HEK293 (cell line): ENCODE data around the gene PACSIN2.

Experiments
- CTCF ChIA-PET: fragments of 350-600 bp; formaldehyde crosslinking; extraction: SDS; loops from one replicate; lab custom pipeline; 2021; ENCODE audit warnings: antibody characterized with exemption; lab: Yijun Ruan, JAX
- POLR2A ChIA-PET: fragments of 300-600 bp; formaldehyde crosslinking; extraction: SDS; loops from one replicate; lab custom pipeline; 2020; ENCODE audit warnings: antibody characterized with exemption, inconsistent platforms; lab: Yijun Ruan, JAX
- H3K27ac ChIP-seq: fragments of 200-500 bp; sonication (Bioruptor generic); 2 replicates; pipeline ENCODE4 v1.5.1; 2014; ENCODE audit warnings: low read depth, low read length, control low read depth, inconsistent platforms; ENCODE audit errors: extremely low read depth
- H3K36me3 ChIP-seq, 2 experiments: fragments of 200-500 bp in 1 of 2; sonication (Bioruptor generic) in 1 of 2; 1 replicate in 1 of 2; 2 replicates in 1 of 2; pipeline ENCODE4 v1.5.1; 2014 to 2017; ENCODE audit warnings: inconsistent platforms in 2 of 2, low read length in 2 of 2; ENCODE audit not compliant: control insufficient read depth in 2 of 2, insufficient read depth in 1 of 2
- H3K4me1 ChIP-seq: fragments of 200-500 bp; sonication (Bioruptor generic); 2 replicates; pipeline ENCODE4 v1.5.1; 2014; ENCODE audit warnings: mild to moderate bottlenecking, low read length, inconsistent platforms; ENCODE audit not compliant: control insufficient read depth, insufficient read depth
- H3K4me3 ChIP-seq: 2 replicates; pipeline ENCODE4 v1.5.1; 2011; ENCODE audit warnings: low read depth, mild to moderate bottlenecking, control low read depth, low read length, moderate library complexity
- H3K9me3 ChIP-seq: fragments of 200-500 bp; sonication (Bioruptor generic); 2 replicates; pipeline ENCODE4 v1.5.1; 2014; ENCODE audit warnings: low read depth, low read length, inconsistent platforms; ENCODE audit not compliant: control insufficient read depth, insufficient read depth
- FEZF1 ChIP-seq: fragments of 450-650 bp; formaldehyde crosslinking; IDR thresholded peaks from 2 replicates; pipeline ENCODE4 v1.5.1; 2016; ENCODE audit warnings: missing biosample characterization, missing genetic modification characterization
- OSR2 ChIP-seq: fragments of 450-650 bp; formaldehyde crosslinking; IDR thresholded peaks from 2 replicates; pipeline ENCODE4 v1.5.1; 2016; ENCODE audit warnings: missing biosample characterization, missing genetic modification characterization
- PRDM10 ChIP-seq: fragments of 450-650 bp; formaldehyde crosslinking; IDR thresholded peaks from 2 replicates; pipeline ENCODE4 v1.5.1; 2016; ENCODE audit warnings: missing biosample characterization, missing genetic modification characterization
- PRDM6 ChIP-seq: fragments of 450-650 bp; formaldehyde crosslinking; IDR thresholded peaks from 2 replicates; pipeline ENCODE4 v1.5.1; 2017; ENCODE audit warnings: missing biosample characterization, missing genetic modification characterization
- SALL2 ChIP-seq: fragments of 450-650 bp; formaldehyde crosslinking; IDR thresholded peaks from 2 replicates; pipeline ENCODE4 v1.5.0; 2017; ENCODE audit warnings: missing biosample characterization, mild to moderate bottlenecking, missing genetic modification characterization, borderline replicate concordance
- SP2 ChIP-seq: fragments of 450-650 bp; formaldehyde crosslinking; IDR thresholded peaks from 2 replicates; pipeline ENCODE4 v1.5.1; 2016; ENCODE audit warnings: missing biosample characterization, missing genetic modification characterization
- SP7 ChIP-seq: fragments of 450-650 bp; formaldehyde crosslinking; IDR thresholded peaks from 2 replicates; pipeline ENCODE4 v1.5.1; 2016; ENCODE audit warnings: missing biosample characterization, missing genetic modification characterization
- WT1 ChIP-seq: fragments of 450-650 bp; formaldehyde crosslinking; IDR thresholded peaks from 2 replicates; pipeline ENCODE4 v1.5.1; 2016; ENCODE audit warnings: missing biosample characterization, missing genetic modification characterization
- ZBTB11 ChIP-seq: fragments of 450-650 bp; formaldehyde crosslinking; conservative IDR thresholded peaks from 2 replicates; pipeline ENCODE4 v1.5.1; 2016; ENCODE audit warnings: low read depth, missing biosample characterization, missing genetic modification characterization
- ZBTB20 ChIP-seq: fragments of 450-650 bp; formaldehyde crosslinking; IDR thresholded peaks from 2 replicates; pipeline ENCODE4 v1.5.1; 2016; ENCODE audit warnings: missing biosample characterization, missing genetic modification characterization
- ZBTB8A ChIP-seq: fragments of 450-650 bp; formaldehyde crosslinking; IDR thresholded peaks from 2 replicates; pipeline ENCODE4 v1.5.1; 2016; ENCODE audit warnings: missing biosample characterization, missing genetic modification characterization
- ZEB2 ChIP-seq: fragments of 450-650 bp; formaldehyde crosslinking; IDR thresholded peaks from 2 replicates; pipeline ENCODE4 v1.5.1; 2016; ENCODE audit warnings: missing biosample characterization, missing genetic modification characterization
- ZIC2 ChIP-seq: fragments of 450-650 bp; formaldehyde crosslinking; IDR thresholded peaks from 2 replicates; pipeline ENCODE4 v1.5.1; 2016; ENCODE audit warnings: missing biosample characterization, missing genetic modification characterization
- ZNF184 ChIP-seq: fragments of 450-650 bp; IDR thresholded peaks from 2 replicates; pipeline ENCODE4 v1.5.1; 2018; ENCODE audit warnings: missing biosample characterization, mild to moderate bottlenecking, missing genetic modification characterization
- ZNF292 ChIP-seq: fragments of 450-650 bp; formaldehyde crosslinking; IDR thresholded peaks from 2 replicates; pipeline ENCODE4 v1.5.1; 2016; ENCODE audit warnings: low read depth, missing biosample characterization, missing genetic modification characterization, borderline replicate concordance
- ZNF398 ChIP-seq: fragments of 450-650 bp; formaldehyde crosslinking; IDR thresholded peaks from 2 replicates; pipeline ENCODE4 v1.5.1; 2017; ENCODE audit warnings: missing biosample characterization, missing genetic modification characterization
- ZNF426 ChIP-seq: fragments of 450-650 bp; formaldehyde crosslinking; IDR thresholded peaks from 2 replicates; pipeline ENCODE4 v1.5.1; 2017; ENCODE audit warnings: missing biosample characterization, missing genetic modification characterization, mild to moderate bottlenecking, inconsistent platforms, moderate library complexity
- ZNF621 ChIP-seq: fragments of 450-650 bp; formaldehyde crosslinking; IDR thresholded peaks from 2 replicates; pipeline ENCODE4 v1.5.1; 2017; ENCODE audit warnings: missing biosample characterization, missing genetic modification characterization
- ZNF629 ChIP-seq: fragments of 450-650 bp; formaldehyde crosslinking; IDR thresholded peaks from 2 replicates; pipeline ENCODE4 v1.5.1; 2017; ENCODE audit warnings: missing biosample characterization, missing genetic modification characterization
- ZNF645 ChIP-seq: fragments of 450-650 bp; formaldehyde crosslinking; IDR thresholded peaks from 2 replicates; pipeline ENCODE4; 2016; ENCODE audit warnings: missing biosample characterization, missing genetic modification characterization
- ZNF664 ChIP-seq: fragments of 450-650 bp; formaldehyde crosslinking; IDR thresholded peaks from 2 replicates; pipeline ENCODE4 v1.5.1; 2016; ENCODE audit warnings: missing biosample characterization, missing genetic modification characterization
- ZNF692 ChIP-seq: fragments of 450-650 bp; formaldehyde crosslinking; IDR thresholded peaks from 2 replicates; pipeline ENCODE4 v1.5.1; 2016; ENCODE audit warnings: missing biosample characterization, missing genetic modification characterization
- ZNF76 ChIP-seq: fragments of 450-650 bp; formaldehyde crosslinking; IDR thresholded peaks from 2 replicates; pipeline ENCODE4; 2016; ENCODE audit warnings: low read depth, missing biosample characterization, missing genetic modification characterization, borderline replicate concordance

PACSIN2 gene

GRCh38 chr22:43005106-43005505 lies 9.8 kb downstream of the PACSIN2 start (continued):
- TF ChIP-seq ZBTB11 (no peak), SALL2 (no peak), ZNF426 (no peak), ZNF76 (no peak), WT1 (no peak)
- TF ChIP-seq, all 188 proteins: peak for 0

- TF ChIP-seq ZNF398 (tag by site-specific recombination) (no peak), FEZF1 (tag by site-specific recombination) (peak; percentile 41; the same call in 1 of the 2 replicates), ZBTB20 (tag by site-specific recombination) (no peak), ZEB2 (no peak), SP2 (tag by site-specific recombination) (0 out of 2 replicates have a peak, but pooled peaks have one; percentile 27), ZNF292 (tag by site-specific recombination) (no peak), SP7 (tag by site-specific recombination) (peak; percentile 72), ZNF664 (tag by site-specific recombination) (0 out of 2 replicates have a peak, but pooled peaks have one; percentile 25), ZBTB8A (tag by site-specific recombination) (0 out of 2 replicates have a peak, but pooled peaks have one; percentile 26), ZNF645 (tag by site-specific recombination) (no peak), PRDM10 (0 out of 2 replicates have a peak, but pooled peaks have one; percentile 19), ZNF184 (tag by site-specific recombination) (no peak; the same call in 1 of the 2 replicates), PRDM6 (tag by site-specific recombination) (peak; percentile 51; the same call in 1 of the 2 replicates), ZNF629 (peak; percentile 24; the same call in 1 of the 2 replicates), OSR2 (tag by site-specific recombination) (peak; percentile 76), ZIC2 (tag by site-specific recombination) (peak; percentile 60), ZNF621 (tag by site-specific recombination) (no peak), ZNF692 (tag by site-specific recombination) (0 out of 2 replicates have a peak, but pooled peaks have one; percentile 16)
- no peak overlapping the region for H3K27ac ChIP-seq
- ChIA-PET POLR2A (interaction anchor here (1.1 to 9.9 kb wide), 2 partner anchors 10 to 14 kb away, joined by 4 to 67 read pairs; partner anchors contain the start of gene PACSIN2), CTCF (interaction anchor here (0.8 to 1.6 kb wide), 6 partner anchors 11 to 331 kb away, joined by 3 to 5 read pairs (median 3); partner anchors contain the start of gene PACSIN2)
- H3K4me3 ChIP-seq: no peak overlapping the region
- H3K36me3 ChIP-seq: no peaks in the 10 kb centered on the region
- no peaks in the 10 kb centered on the region for H3K9me3 ChIP-seq
- H3K4me1 ChIP-seq: peaks cover 27% of the 10 kb centered on the region
Observed at GRCh38 chr22:43004362-43005035, 10.4 kb downstream of the PACSIN2 start.
